Measurements from ENCODE around the gene CKLF.
"Not testable (repeated sequence)": the region's sequence is repeated elsewhere in the genome, so short reads cannot be mapped to it uniquely, and the experiment has no call there.

- not testable (repeated sequence) for TF ChIP-seq CTCF (conservative IDR thresholded peaks at IDR 0.05; ENCODE audit: low read depth, low read length); EZH2 (IDR thresholded peaks at IDR 0.05; ENCODE audit: borderline replicate concordance, low read depth, low read length, poor library complexity, severe bottlenecking)
These were observed 59.5 kb downstream of the CKLF start for GRCh38 chr16:66611911-66612310.

Data from A673 (cell line).